GM12892 (cell line): ENCODE results near the gene PSIP1.

ENCODE experiments used
- DNase-seq: peaks from one replicate; pipeline ENCODE4 v3.0.0; 2011; ENCODE audit not compliant: insufficient read length
- FAIRE-seq: peaks from 2 replicates; lab custom pipeline; 2011; peaks lifted over from hg19 to GRCh38; lab: Jason Lieb, UNC
- POLR2A ChIP-seq: IDR thresholded peaks from 2 replicates; pipeline ENCODE4 v1.6.1; 2011; ENCODE audit warnings: low read depth, low read length, control low read depth
- POLR2AphosphoS5 ChIP-seq: IDR thresholded peaks from 2 replicates; pipeline ENCODE4 v1.6.1; 2011; ENCODE audit warnings: low read depth, low read length, control low read depth
- TAF1 ChIP-seq: IDR thresholded peaks from 2 replicates; pipeline ENCODE4 v1.6.1; 2011; ENCODE audit warnings: low read depth, mild to moderate bottlenecking, control low read depth, low read length, borderline replicate concordance

Gene PSIP1

GRCh38 chr9:15422372-15423230 is 88.2 kb downstream of the PSIP1 start, which contains the start of gene SNAPC3:
Gene SNAPC3, plus strand, starts transcription at chr9:15422876. Its CDS starts 4 bp downstream, at chr9:15422880.
- FAIRE-seq (peak; percentile 96), DNase-seq (peak; percentile 86)
- peak; percentile 87 for TF ChIP-seq POLR2A
- TF ChIP-seq TAF1, result peak; percentile 80
- peak; percentile 82 for TF ChIP-seq POLR2AphosphoS5

GRCh38 chr9:15421990-15422371 is 88.8 kb downstream of the PSIP1 start:
- FAIRE-seq, result peak; percentile 21

GRCh38 chr9:15421532-15421931 is 89.2 kb downstream of the PSIP1 start:
- TF ChIP-seq TAF1 (no peak), POLR2A (no peak)
- DNase-seq, result no peak
- no peak for FAIRE-seq

More at GRCh38 chr9:15421990-15422371, 88.8 kb downstream of the PSIP1 start:
- TF ChIP-seq POLR2A (no peak), TAF1 (no peak), POLR2AphosphoS5 (no peak)
- DNase-seq, result no peak

GRCh38 chr9:15420796-15421195 is 90.0 kb downstream of the PSIP1 start:
- FAIRE-seq, result no peak
- TF ChIP-seq POLR2AphosphoS5 (no peak), TAF1 (no peak)
- no peak for DNase-seq

- DNase-seq (no peak), FAIRE-seq (no peak)
- no peak for TF ChIP-seq POLR2A
- no peak for TF ChIP-seq POLR2AphosphoS5
- TF ChIP-seq TAF1, result no peak
Observed at GRCh38 chr9:15417626-15418025, 93.1 kb downstream of the PSIP1 start.

GRCh38 chr9:15416880-15417279 is 93.9 kb downstream of the PSIP1 start:
- no peak for DNase-seq
- FAIRE-seq, result no peak
- TF ChIP-seq TAF1, result no peak
- no peak for TF ChIP-seq POLR2A
- no peak for TF ChIP-seq POLR2AphosphoS5
